ENCODE results near the gene GALNT14. TPM values are rescaled to one million over a fixed set of nuclear protein-coding genes. Genes with fewer than 3 reads are reported as not detected.

GALNT14 gene
- total RNA-seq, 3 donors from 2014 or later (not counting 1 experiment from before 2014, with no cell fraction given): 0.68 TPM; not detected in 2

GRCh38 chr2:31075941-31076590 is 62.2 kb downstream of the GALNT14 start:
- no peak for DNase-seq
- H3K27me3 Mint-ChIP-seq (ENCODE audit: low read depth in 2 of 2): peaks cover 7 to 11% of the 10 kb centered on the region in 2 donors
- Histone ChIP-seq H3K27ac (ENCODE audit: low read length) (no peak overlapping the region), H3K9me3 (ENCODE audit: control insufficient read depth, insufficient read depth, low read length) (no peaks in the 10 kb centered on the region), H3K4me1 (ENCODE audit: control insufficient read depth, insufficient read depth, low read length) (no peaks in the 10 kb centered on the region), H3K36me3 (ENCODE audit: control insufficient read depth, insufficient read depth, low read length) (no peaks in the 10 kb centered on the region), H3K4me3 (ENCODE audit: low read length) (no peak overlapping the region), H3K27me3 (ENCODE audit: control insufficient read depth, insufficient read depth, low read length) (no peaks in the 10 kb centered on the region)
- H3K36me3 Mint-ChIP-seq: no peaks in the 10 kb centered on the region
- no peaks in the 10 kb centered on the region for H3K9me3 Mint-ChIP-seq
- H3K4me3 Mint-ChIP-seq: no peak overlapping the region
- intact Hi-C loops (cut with micrococcal nuclease): no loop called here
- H3K27ac Mint-ChIP-seq: no peak overlapping the region
- no peak for ATAC-seq
- TF ChIP-seq CTCF (IDR thresholded peaks at IDR 0.05): no peak
- 95% methylated on average over 5 of the region's 6 CpGs for WGBS (ENCODE audit: insufficient coverage)
- H3K4me1 Mint-ChIP-seq: no peaks in the 10 kb centered on the region

- WGBS (ENCODE audit: insufficient coverage): 93% methylated on average over 7 of the region's 7 CpGs
These were observed 62.8 kb downstream of the GALNT14 start for GRCh38 chr2:31075431-31075830.

GRCh38 chr2:31071741-31072140 is 66.5 kb downstream of the GALNT14 start:
- 81% methylated on average over 6 of the region's 6 CpGs for WGBS (ENCODE audit: insufficient coverage)
- H3K27ac ChIP-seq (ENCODE audit: low read length): no peak overlapping the region
- TF ChIP-seq CTCF (IDR thresholded peaks at IDR 0.05): no peak
- no peaks in the 10 kb centered on the region for H3K9me3 ChIP-seq (ENCODE audit: control insufficient read depth, insufficient read depth, low read length)
- ATAC-seq: no peak
- Mint-ChIP-seq H3K27ac (no peak overlapping the region), H3K9me3 (no peaks in the 10 kb centered on the region), H3K4me1 (no peaks in the 10 kb centered on the region), H3K27me3 (ENCODE audit: low read depth in 2 of 2) (peaks cover 7 to 11% of the 10 kb centered on the region in 2 donors), H3K36me3 (no peaks in the 10 kb centered on the region), H3K4me3 (no peak overlapping the region)
- H3K4me3 ChIP-seq (ENCODE audit: low read length): no peak overlapping the region
- no peaks in the 10 kb centered on the region for H3K36me3 ChIP-seq (ENCODE audit: control insufficient read depth, insufficient read depth, low read length)
- intact Hi-C loops (cut with micrococcal nuclease): no loop called here
- no peaks in the 10 kb centered on the region for H3K4me1 ChIP-seq (ENCODE audit: control insufficient read depth, insufficient read depth, low read length)
- H3K27me3 ChIP-seq (ENCODE audit: control insufficient read depth, insufficient read depth, low read length): no peaks in the 10 kb centered on the region
- no peak for DNase-seq

More at GRCh38 chr2:31075431-31075830, 62.8 kb downstream of the GALNT14 start:
- Mint-ChIP-seq H3K36me3 (no peaks in the 10 kb centered on the region), H3K4me3 (no peak overlapping the region), H3K9me3 (no peaks in the 10 kb centered on the region), H3K4me1 (no peaks in the 10 kb centered on the region), H3K27me3 (ENCODE audit: low read depth in 2 of 2) (peaks cover 7 to 11% of the 10 kb centered on the region in 2 donors), H3K27ac (no peak overlapping the region)
- no peak overlapping the region for H3K27ac ChIP-seq (ENCODE audit: low read length)
- no peaks in the 10 kb centered on the region for H3K36me3 ChIP-seq (ENCODE audit: control insufficient read depth, insufficient read depth, low read length)
- no peaks in the 10 kb centered on the region for H3K27me3 ChIP-seq (ENCODE audit: control insufficient read depth, insufficient read depth, low read length)
- DNase-seq (no peak), ATAC-seq (no peak)
- intact Hi-C loops (cut with micrococcal nuclease): no loop called here
- H3K9me3 ChIP-seq (ENCODE audit: control insufficient read depth, insufficient read depth, low read length): no peaks in the 10 kb centered on the region
- TF ChIP-seq CTCF (IDR thresholded peaks at IDR 0.05): no peak
- H3K4me3 ChIP-seq (ENCODE audit: low read length): no peak overlapping the region
- no peaks in the 10 kb centered on the region for H3K4me1 ChIP-seq (ENCODE audit: control insufficient read depth, insufficient read depth, low read length)
